Measurements from ENCODE around the gene KCTD16. TPM values are rescaled to one million over a fixed set of nuclear protein-coding genes. Genes with fewer than 3 reads are reported as not detected.

Gene KCTD16
- total RNA-seq, 1 experiment from 2014 or later, result 0.64 TPM

DNA sequence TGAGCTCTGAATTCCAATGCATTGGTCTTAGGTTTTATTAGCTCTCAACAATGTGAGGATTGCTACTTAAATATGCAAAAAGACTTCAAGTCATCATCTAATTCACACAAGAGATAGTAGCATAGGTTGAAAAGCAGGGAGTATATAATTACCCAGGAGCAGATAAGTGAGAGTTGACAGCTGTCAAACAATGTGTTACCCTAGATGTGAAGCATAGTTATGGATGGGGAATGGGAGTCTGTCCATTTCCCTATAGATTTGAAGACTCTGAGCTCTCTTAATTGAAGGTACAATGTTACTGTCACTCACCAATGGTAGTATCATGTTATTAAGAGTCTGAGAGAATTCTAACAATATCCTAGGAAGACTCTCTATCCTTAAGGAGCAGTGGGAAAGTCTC, 160.7 kb downstream of the KCTD16 start:
- H3K4me2 ChIP-seq (ENCODE audit: low read length), result no peak overlapping the region
- H3K9me2 ChIP-seq (ENCODE audit: insufficient read depth), result no peaks in the 10 kb centered on the region
- H3K79me2 ChIP-seq (ENCODE audit: insufficient read depth, low read length), result no peaks in the 10 kb centered on the region
- no peak overlapping the region for H3K9ac ChIP-seq (ENCODE audit: low read length)
- ChIA-PET POLR2A (no interaction called here), CTCF (no interaction called here), RAD21 (ENCODE audit: low non-redundant PET in 1 of 2, low total read pairs in 2 of 2, uncharacterized antibody in 2 of 2, unreplicated experiment in 2 of 2) (no interaction called here)
- ATAC-seq (no peak), DNase-seq (ENCODE audit: low read depth, low spot score) (no peak)
- no peak overlapping the region for H3K4me3 ChIP-seq (replicated peaks in 1 of 2; ENCODE audit: low read depth in 1 of 2, low read length in 2 of 2)
- no peaks in the 10 kb centered on the region for H3K9me3 ChIP-seq (ENCODE audit: control insufficient read depth in 1 of 2, insufficient read depth in 1 of 2, low read depth in 1 of 2, low read length in 2 of 2)
- intact Hi-C loops (cut with micrococcal nuclease), result no loop called here
- no peaks in the 10 kb centered on the region for H3K4me1 ChIP-seq (ENCODE audit: control insufficient read depth in 1 of 2, insufficient read depth in 2 of 2, low read length in 2 of 2)
- H3K27me3 ChIP-seq (ENCODE audit: insufficient read depth, low read length), result peaks cover 14% of the 10 kb centered on the region; the same call in 1 of the 2 replicates
- no peaks in the 10 kb centered on the region for H4K20me1 ChIP-seq (ENCODE audit: insufficient read depth)
- no peaks in the 10 kb centered on the region for H3K36me3 ChIP-seq (ENCODE audit: control insufficient read depth in 1 of 2, insufficient read depth in 2 of 2, low read length in 2 of 2)
- TF ChIP-seq, protein P1, sequence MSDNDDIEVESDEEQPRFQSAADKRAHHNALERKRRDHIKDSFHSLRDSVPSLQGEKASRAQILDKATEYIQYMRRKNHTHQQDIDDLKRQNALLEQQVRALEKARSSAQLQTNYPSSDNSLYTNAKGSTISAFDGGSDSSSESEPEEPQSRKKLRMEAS (IDR thresholded peaks at IDR 0.05), result no peak
- TF ChIP-seq REST (IDR thresholded peaks at IDR 0.05; ENCODE audit: low read depth), result no peak
- no peak for TF ChIP-seq CBX3 (IDR thresholded peaks at IDR 0.05; ENCODE audit: low read depth)
- TF ChIP-seq, protein P2, sequence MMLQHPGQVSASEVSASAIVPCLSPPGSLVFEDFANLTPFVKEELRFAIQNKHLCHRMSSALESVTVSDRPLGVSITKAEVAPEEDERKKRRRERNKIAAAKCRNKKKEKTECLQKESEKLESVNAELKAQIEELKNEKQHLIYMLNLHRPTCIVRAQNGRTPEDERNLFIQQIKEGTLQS (IDR thresholded peaks at IDR 0.05), result no peak
- TF ChIP-seq FOSL1 (IDR thresholded peaks at IDR 0.05; ENCODE audit: low read depth), result no peak
- no peak for TF ChIP-seq EZH2 (IDR thresholded peaks at IDR 0.05)
- TF ChIP-seq POLR2A (IDR thresholded peaks at IDR 0.05; ENCODE audit: borderline replicate concordance, extremely low read depth, insufficient read depth, insufficient read length), result no peak
- TF ChIP-seq ELF1 (IDR thresholded peaks at IDR 0.05; ENCODE audit: borderline replicate concordance, low read depth), result no peak
- no peak for TF ChIP-seq ZFX (IDR thresholded peaks at IDR 0.05)
- TF ChIP-seq RAD21 (IDR thresholded peaks at IDR 0.05; ENCODE audit: low read depth), result no peak
- TF ChIP-seq, protein P3, sequence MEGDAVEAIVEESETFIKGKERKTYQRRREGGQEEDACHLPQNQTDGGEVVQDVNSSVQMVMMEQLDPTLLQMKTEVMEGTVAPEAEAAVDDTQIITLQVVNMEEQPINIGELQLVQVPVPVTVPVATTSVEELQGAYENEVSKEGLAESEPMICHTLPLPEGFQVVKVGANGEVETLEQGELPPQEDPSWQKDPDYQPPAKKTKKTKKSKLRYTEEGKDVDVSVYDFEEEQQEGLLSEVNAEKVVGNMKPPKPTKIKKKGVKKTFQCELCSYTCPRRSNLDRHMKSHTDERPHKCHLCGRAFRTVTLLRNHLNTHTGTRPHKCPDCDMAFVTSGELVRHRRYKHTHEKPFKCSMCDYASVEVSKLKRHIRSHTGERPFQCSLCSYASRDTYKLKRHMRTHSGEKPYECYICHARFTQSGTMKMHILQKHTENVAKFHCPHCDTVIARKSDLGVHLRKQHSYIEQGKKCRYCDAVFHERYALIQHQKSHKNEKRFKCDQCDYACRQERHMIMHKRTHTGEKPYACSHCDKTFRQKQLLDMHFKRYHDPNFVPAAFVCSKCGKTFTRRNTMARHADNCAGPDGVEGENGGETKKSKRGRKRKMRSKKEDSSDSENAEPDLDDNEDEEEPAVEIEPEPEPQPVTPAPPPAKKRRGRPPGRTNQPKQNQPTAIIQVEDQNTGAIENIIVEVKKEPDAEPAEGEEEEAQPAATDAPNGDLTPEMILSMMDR (IDR thresholded peaks at IDR 0.05 in 2 of 3, conservative IDR thresholded peaks at IDR 0.05 in 1 of 3; ENCODE audit: borderline replicate concordance in 1 of 3, insufficient read depth in 1 of 3, low read depth in 2 of 3, low read length in 2 of 3), result no peak
- TF ChIP-seq SP1 (IDR thresholded peaks at IDR 0.05; ENCODE audit: low read depth), result no peak
- no peak for TF ChIP-seq SIN3A (IDR thresholded peaks at IDR 0.05; ENCODE audit: low read depth)
- no peak for TF ChIP-seq EZH2phosphoT487 (IDR thresholded peaks at IDR 0.05; ENCODE audit: borderline replicate concordance)
- TF ChIP-seq TCF7L2 (IDR thresholded peaks at IDR 0.05; ENCODE audit: borderline replicate concordance, extremely low read depth, insufficient read depth, insufficient read length), result no peak
- TF ChIP-seq POLR2AphosphoS5 (IDR thresholded peaks at IDR 0.05; ENCODE audit: low read depth, low read length), result no peak
- no TSS peak for BruUV-seq (replicated peaks)
- H2AFZ ChIP-seq (ENCODE audit: low read depth, low read length, poor library complexity, severe bottlenecking), result no peak overlapping the region
- H3K27ac ChIP-seq (ENCODE audit: low read depth, low read length), result no peak overlapping the region

All from HCT116 (cell line).